ENCODE measurements around the gene SORL1. TPM values are rescaled to one million over a fixed set of nuclear protein-coding genes. Genes with fewer than 3 reads are reported as not detected.

The SORL1 gene
- total and polyA plus RNA-seq, 2 of the 13 experiments (the other 11 are each of a cell fraction or from before 2014, with no cell fraction given), result 21.3 to 148 TPM

- TF ChIP-seq ZNF574 (CRISPR knock-in tag; IDR thresholded peaks at IDR 0.05) (peak; percentile 20; the same call in 1 of the 2 replicates), KLF12 (CRISPR knock-in tag; IDR thresholded peaks at IDR 0.05; ENCODE audit: borderline replicate concordance) (peak; percentile 19; the same call in 1 of the 2 replicates), HNF1B (CRISPR knock-in tag; IDR thresholded peaks at IDR 0.05) (peak; percentile 92), ZNF24 (IDR thresholded peaks at IDR 0.05) (no peak), ZSCAN9 (CRISPR knock-in tag; IDR thresholded peaks at IDR 0.05; ENCODE audit: borderline replicate concordance) (no peak), GATA4 (IDR thresholded peaks at IDR 0.05; ENCODE audit: borderline replicate concordance, low read depth) (peak; percentile 32; the same call in 1 of the 2 replicates), STAT6 (CRISPR knock-in tag; IDR thresholded peaks at IDR 0.05; ENCODE audit: borderline replicate concordance) (peak; percentile 85; the same call in 1 of the 2 replicates), HMGXB4 (CRISPR knock-in tag; IDR thresholded peaks at IDR 0.05; ENCODE audit: borderline replicate concordance in 1 of 2, low read depth in 1 of 2) (peak in 1 of 2 experiments; percentile 26; a peak in 2 of 4 replicates), SKIL (CRISPR knock-in tag; IDR thresholded peaks at IDR 0.05; ENCODE audit: borderline replicate concordance) (peak; percentile 66; the same call in 1 of the 2 replicates), ISL2 (CRISPR knock-in tag; IDR thresholded peaks at IDR 0.05) (no peak), GABPA (IDR thresholded peaks at IDR 0.05; ENCODE audit: low read depth, low read length) (no peak), GABPA (CRISPR knock-in tag; IDR thresholded peaks at IDR 0.05; ENCODE audit: low read depth) (no peak)
Observed at GRCh38 chr11:121451178-121451985, 732 bp upstream of the SORL1 start (continued).

Data from HepG2 (cell line).